NB4 (cell line): ENCODE data around the gene SIPA1L2.

Experiments used
- POLR2A ChIP-seq: IDR thresholded peaks from 2 replicates; pipeline ENCODE4 v1.6.1; 2011; ENCODE audit warnings: mild to moderate bottlenecking; ENCODE audit not compliant: insufficient read length; ENCODE audit errors: extremely low read depth
- TF ChIP-seq, protein P1 (sequence below): IDR thresholded peaks from 2 replicates; pipeline ENCODE4 v1.6.1; 2011; ENCODE audit warnings: low read depth, low read length
- TF ChIP-seq, protein P2 (sequence below): IDR thresholded peaks from one replicate; pipeline ENCODE4 v1.5.1; 2012; ENCODE audit warnings: low read depth, low read length

DNA sequence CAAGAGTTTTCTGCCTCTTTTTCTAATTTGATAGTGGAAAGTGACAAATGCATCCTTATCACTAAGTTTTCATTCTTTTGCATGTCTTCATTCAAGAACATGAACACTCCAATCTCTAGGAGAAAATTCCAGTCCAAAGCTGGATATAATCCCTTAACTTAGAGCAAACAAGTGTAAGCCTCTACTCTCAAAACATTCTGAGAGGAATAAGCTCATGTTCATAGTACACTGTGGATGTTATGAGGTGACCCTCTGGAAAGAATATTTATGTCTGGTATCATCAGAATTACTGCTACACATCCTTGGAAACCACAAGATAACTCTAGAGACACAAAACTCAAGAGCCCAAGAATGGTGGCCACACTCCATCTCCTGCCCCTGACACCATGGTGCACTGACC is 15.1 kb downstream of the SIPA1L2 start:
- TF ChIP-seq POLR2A, result no peak
- TF ChIP-seq, protein P1, sequence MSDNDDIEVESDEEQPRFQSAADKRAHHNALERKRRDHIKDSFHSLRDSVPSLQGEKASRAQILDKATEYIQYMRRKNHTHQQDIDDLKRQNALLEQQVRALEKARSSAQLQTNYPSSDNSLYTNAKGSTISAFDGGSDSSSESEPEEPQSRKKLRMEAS, result no peak
- TF ChIP-seq, protein P2, sequence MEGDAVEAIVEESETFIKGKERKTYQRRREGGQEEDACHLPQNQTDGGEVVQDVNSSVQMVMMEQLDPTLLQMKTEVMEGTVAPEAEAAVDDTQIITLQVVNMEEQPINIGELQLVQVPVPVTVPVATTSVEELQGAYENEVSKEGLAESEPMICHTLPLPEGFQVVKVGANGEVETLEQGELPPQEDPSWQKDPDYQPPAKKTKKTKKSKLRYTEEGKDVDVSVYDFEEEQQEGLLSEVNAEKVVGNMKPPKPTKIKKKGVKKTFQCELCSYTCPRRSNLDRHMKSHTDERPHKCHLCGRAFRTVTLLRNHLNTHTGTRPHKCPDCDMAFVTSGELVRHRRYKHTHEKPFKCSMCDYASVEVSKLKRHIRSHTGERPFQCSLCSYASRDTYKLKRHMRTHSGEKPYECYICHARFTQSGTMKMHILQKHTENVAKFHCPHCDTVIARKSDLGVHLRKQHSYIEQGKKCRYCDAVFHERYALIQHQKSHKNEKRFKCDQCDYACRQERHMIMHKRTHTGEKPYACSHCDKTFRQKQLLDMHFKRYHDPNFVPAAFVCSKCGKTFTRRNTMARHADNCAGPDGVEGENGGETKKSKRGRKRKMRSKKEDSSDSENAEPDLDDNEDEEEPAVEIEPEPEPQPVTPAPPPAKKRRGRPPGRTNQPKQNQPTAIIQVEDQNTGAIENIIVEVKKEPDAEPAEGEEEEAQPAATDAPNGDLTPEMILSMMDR, result no peak
